ENCODE measurements around the gene STAT3. TPM values are rescaled to one million over a fixed set of nuclear protein-coding genes. Genes with fewer than 3 reads are reported as not detected.
"Not testable (repeated sequence)": the region's sequence is repeated elsewhere in the genome, so short reads cannot be mapped to it uniquely, and the experiment has no call there.

STAT3 gene
- total and polyA plus RNA-seq, 2 experiments from 2014 or later, result 82.1 to 82.7 TPM

DNA sequence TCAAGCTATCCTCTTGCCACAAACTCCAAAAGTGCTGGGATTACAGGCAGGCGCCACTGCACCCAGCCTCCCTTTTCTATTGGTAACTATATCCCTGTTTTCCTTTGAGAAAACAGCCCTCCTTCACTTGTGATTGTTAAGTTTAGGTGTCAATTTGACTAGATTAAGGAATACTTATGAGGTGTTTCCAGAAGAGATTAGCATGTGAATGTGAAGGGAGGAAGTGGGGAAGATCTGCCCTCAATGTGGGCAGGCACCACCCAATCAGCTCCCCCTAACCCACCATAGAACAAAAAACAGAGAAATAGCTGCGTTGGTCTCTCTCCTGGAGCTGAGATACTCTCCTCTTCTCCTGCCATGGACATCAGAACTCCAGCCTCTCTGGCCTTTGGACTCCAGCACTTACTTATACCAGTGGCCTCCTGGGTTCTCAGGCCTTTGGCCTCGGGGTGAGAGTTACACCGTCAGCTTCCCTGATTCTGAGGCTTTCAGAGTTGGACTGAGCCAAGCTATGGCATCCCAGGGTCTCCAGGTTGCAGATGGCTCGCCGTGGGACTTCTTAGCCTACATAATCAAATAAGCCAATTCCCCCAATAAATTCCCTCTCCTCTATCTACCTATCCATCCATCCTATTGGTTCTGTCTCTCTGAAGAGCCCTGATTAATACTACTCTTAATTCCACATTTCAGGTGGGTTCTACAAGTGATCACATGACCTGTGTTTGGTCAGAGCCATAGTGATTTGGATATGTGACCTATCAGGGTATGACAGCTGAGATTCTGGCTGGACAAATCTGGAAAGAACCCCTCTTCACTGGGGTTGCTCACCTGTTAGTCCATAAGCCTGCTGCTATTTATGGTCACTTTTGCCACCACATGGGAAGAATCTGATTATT, 12.0 kb upstream of the STAT3 start:
- TF ChIP-seq, protein P1, sequence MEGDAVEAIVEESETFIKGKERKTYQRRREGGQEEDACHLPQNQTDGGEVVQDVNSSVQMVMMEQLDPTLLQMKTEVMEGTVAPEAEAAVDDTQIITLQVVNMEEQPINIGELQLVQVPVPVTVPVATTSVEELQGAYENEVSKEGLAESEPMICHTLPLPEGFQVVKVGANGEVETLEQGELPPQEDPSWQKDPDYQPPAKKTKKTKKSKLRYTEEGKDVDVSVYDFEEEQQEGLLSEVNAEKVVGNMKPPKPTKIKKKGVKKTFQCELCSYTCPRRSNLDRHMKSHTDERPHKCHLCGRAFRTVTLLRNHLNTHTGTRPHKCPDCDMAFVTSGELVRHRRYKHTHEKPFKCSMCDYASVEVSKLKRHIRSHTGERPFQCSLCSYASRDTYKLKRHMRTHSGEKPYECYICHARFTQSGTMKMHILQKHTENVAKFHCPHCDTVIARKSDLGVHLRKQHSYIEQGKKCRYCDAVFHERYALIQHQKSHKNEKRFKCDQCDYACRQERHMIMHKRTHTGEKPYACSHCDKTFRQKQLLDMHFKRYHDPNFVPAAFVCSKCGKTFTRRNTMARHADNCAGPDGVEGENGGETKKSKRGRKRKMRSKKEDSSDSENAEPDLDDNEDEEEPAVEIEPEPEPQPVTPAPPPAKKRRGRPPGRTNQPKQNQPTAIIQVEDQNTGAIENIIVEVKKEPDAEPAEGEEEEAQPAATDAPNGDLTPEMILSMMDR (IDR thresholded peaks at IDR 0.05; ENCODE audit: low read depth, low read length), result no peak
- Histone ChIP-seq H3K4me1 (ENCODE audit: low read depth) (no peaks in the 10 kb centered on the region), H3K27me3 (no peaks in the 10 kb centered on the region), H3K9me3 (ENCODE audit: low read depth) (no peaks in the 10 kb centered on the region), H3K36me3 (no peaks in the 10 kb centered on the region), H3K27ac (no peak overlapping the region), H3K4me3 (no peak overlapping the region)
- DNase-seq (ENCODE audit: low read depth in 1 of 2, low spot score in 1 of 2), result no peak

DNA sequence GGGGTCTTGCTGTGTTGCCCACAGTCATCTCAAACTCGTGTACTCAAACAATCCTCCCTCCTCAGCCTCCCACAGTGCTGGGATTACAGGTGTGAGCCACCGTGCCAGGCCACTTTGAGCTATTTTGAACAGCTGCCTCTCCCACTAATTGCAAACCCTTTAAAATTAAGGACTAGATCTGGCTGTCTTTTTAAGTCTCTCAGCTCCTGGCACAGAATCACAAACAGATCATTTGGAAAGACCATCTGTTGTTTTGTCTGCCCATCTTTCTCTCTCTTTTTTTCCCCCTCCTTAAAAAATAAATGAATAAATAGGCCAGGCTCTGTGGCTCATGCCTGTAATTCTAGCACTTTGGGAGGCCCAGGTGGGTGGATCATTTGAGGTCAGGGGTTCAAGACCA, 10.9 kb upstream of the STAT3 start:
- no peak for DNase-seq (ENCODE audit: low read depth in 1 of 2, low spot score in 1 of 2)

DNA sequence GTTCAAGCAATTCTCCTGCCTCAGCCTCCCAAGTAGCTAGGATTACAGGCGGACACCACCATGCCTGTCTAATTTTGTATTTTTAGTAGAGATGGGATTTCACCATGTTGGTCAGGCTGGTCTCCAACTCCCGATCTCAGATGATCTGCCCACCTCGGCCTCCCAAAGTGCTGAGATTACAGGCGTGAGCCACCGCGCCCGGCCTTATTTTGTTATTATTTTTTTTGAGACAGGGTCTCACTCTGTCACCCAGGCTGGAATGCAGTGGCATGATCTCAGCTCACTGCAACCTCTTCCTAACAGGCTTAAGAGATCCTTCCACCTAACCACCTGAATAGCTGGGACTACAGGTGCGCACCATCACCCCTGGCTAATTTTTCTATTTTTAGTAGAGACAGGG, 7.4 kb upstream of the STAT3 start:
- not testable (repeated sequence) for H3K36me3 ChIP-seq; DNase-seq (ENCODE audit: low read depth in 1 of 2, low spot score in 1 of 2); H3K9me3 ChIP-seq (ENCODE audit: low read depth); H3K4me3 ChIP-seq; H3K27ac ChIP-seq; H3K4me1 ChIP-seq (ENCODE audit: low read depth); H3K27me3 ChIP-seq

More for the DNA sequence above, 10.9 kb upstream of the STAT3 start:
- Histone ChIP-seq H3K4me3 (no peak overlapping the region), H3K27ac (no peak overlapping the region), H3K4me1 (ENCODE audit: low read depth) (no peaks in the 10 kb centered on the region), H3K36me3 (no peaks in the 10 kb centered on the region), H3K27me3 (no peaks in the 10 kb centered on the region), H3K9me3 (ENCODE audit: low read depth) (no peaks in the 10 kb centered on the region)
- TF ChIP-seq, protein P1 (IDR thresholded peaks at IDR 0.05; ENCODE audit: low read depth, low read length), result no peak

DNA sequence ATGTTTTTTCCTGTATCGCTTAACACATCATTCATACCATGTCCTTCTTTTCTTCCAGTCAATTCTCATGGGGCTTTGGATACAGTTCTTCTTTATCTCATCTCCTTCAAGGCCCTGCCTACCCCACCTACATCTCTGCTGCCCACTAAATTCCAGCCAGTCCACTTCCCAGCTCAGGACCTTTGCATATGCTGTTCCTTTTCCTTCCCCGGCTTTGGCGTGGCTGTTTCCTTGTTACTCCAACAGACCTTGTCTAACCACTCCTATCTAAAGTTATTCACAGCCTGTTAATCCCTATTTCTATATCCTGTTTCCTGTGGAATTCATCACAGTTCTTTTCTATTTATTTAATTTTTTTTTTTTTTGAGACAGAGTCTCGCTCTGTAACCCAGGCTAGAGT, 6.6 kb upstream of the STAT3 start:
- H3K4me3 ChIP-seq, result no peak overlapping the region
- no peak overlapping the region for H3K27ac ChIP-seq
- H3K36me3 ChIP-seq, result no peaks in the 10 kb centered on the region
- DNase-seq (ENCODE audit: low read depth in 1 of 2, low spot score in 1 of 2), result no peak
- no peaks in the 10 kb centered on the region for H3K4me1 ChIP-seq (ENCODE audit: low read depth)
- TF ChIP-seq, protein P1 (IDR thresholded peaks at IDR 0.05; ENCODE audit: low read depth, low read length), result no peak
- no peaks in the 10 kb centered on the region for H3K27me3 ChIP-seq
- H3K9me3 ChIP-seq (ENCODE audit: low read depth), result no peaks in the 10 kb centered on the region

DNA sequence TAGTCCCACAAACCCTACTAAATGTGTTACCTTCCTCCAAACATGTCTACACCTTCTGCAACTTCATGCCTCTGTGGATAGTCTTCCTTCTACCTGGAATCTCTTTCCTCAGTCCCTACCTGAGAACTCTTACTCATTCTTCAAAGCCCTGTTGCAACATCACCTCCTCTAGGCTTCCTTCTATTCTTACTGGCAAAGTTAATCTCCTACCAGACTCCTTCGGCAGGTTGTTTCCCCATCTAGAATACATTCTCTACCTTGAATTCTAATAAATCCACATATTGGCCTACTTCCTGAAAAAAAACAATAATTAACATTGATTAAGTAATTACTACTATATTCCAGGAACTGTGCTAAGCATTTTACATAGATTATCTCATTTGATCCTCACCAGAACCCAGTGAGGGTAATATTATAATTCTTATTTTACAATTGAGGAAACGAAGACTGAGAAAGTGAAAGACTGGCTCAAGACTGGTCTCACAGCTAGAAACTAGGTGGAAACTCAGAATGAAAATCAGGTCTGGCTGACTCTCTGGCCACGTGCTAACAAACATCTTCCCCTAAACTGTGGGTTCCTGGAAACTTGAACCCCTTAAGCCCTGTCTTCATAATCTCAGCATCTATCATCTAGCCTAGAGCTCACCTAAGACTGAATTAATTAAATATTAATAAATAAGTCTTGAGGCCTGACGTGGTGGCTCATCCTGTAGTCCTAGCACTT, 4.6 kb upstream of the STAT3 start:
- Histone ChIP-seq H3K27ac (no peak overlapping the region), H3K9me3 (ENCODE audit: low read depth) (no peaks in the 10 kb centered on the region), H3K4me1 (ENCODE audit: low read depth) (peaks cover 8% of the 10 kb centered on the region), H3K36me3 (no peaks in the 10 kb centered on the region), H3K4me3 (no peak overlapping the region), H3K27me3 (no peaks in the 10 kb centered on the region)
- TF ChIP-seq, protein P1 (IDR thresholded peaks at IDR 0.05; ENCODE audit: low read depth, low read length), result no peak
- DNase-seq (ENCODE audit: low read depth in 1 of 2, low spot score in 1 of 2), result no peak

DNA sequence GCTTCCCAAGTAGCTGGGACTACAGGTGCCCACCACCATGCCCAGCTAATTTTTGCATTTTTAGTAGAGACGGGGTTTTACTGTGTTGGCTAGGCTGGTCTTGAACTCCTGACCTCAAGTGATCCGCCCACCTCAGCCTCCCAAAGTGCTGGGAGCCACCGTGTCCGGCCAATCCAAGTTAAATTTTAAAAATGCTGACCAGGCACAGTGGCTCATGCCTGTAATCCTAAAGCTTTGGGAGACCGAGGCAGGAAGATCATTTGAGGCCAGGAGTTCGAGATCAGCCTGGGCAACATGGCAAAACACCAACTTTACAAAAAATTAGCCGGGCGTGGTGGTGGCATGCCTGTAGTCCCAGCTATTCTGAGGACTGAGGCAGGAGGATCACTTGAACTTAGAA, 3.2 kb upstream of the STAT3 start:
- not testable (repeated sequence) for H3K9me3 ChIP-seq (ENCODE audit: low read depth); H3K36me3 ChIP-seq; H3K27me3 ChIP-seq; H3K27ac ChIP-seq; DNase-seq (ENCODE audit: low read depth in 1 of 2, low spot score in 1 of 2); H3K4me3 ChIP-seq; H3K4me1 ChIP-seq (ENCODE audit: low read depth)
